Measurements from ENCODE around the gene MYL4. TPM values are rescaled to one million over a fixed set of nuclear protein-coding genes. Genes with fewer than 3 reads are reported as not detected.
"Not testable (repeated sequence)": the region's sequence is repeated elsewhere in the genome, so short reads cannot be mapped to it uniquely, and the experiment has no call there.

MYL4 gene
- total RNA-seq, 2 experiments from 2014 or later, result not detected

DNA sequence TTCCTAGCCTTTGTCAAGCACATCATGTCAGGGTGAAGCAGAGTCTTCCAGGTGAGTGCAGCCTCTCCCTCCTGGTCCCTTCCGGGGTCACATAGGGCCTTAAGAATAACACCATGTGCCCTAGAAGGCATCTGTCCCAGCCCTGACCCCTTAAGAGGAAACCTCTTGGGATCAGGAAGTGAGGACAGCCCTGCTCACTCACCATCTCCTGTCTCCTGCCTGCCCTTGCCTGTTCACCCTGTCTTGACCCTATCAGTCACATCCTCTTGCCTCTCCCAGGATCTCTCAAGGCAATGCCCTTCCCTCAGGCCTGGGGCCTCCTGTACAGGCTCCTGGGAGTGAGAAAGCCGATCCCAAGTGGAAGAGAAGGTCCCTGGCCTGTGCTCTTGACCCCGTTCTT lies 13.9 kb downstream of the MYL4 start:
- ATAC-seq, result no peak
- Mint-ChIP-seq H3K36me3 (ENCODE audit: low read depth) (peaks cover 20% of the 10 kb centered on the region), H3K9me3 (ENCODE audit: insufficient read depth) (no peaks in the 10 kb centered on the region), H3K4me3 (no peak overlapping the region), H3K4me1 (ENCODE audit: low read depth) (peaks cover 52% of the 10 kb centered on the region), H3K27ac (peak overlapping the region; percentile 3), H3K27me3 (ENCODE audit: low read depth) (no peaks in the 10 kb centered on the region)
- DNase-seq, result no peak
- ChIA-PET POLR2A (interaction anchor here (1.1 kb wide), 1 partner anchor 33 kb away, joined by 3 read pairs; no protein-coding TSS in a partner anchor), CTCF (no interaction called here)

DNA sequence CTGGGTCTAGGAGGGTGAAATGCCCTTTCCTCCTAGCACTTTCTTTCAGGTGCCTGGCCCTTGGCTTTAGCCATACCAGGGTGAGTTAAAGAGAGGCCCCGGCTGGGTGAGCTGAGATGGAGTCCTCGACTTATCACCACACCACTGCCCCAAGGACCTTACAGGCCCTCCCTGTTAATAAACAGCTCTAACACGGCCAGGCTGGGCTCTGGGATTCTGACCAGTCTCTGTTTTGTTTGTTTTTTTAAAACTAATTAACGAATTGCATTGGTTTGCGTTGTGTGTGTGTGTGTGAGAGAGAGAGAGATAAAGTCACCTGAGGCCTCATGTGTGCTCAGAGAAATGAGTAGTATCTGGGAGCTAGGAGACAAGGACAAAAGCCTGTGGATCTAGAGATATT lies 14.3 kb downstream of the MYL4 start:
- Mint-ChIP-seq H3K4me1 (ENCODE audit: low read depth) (peaks cover 48% of the 10 kb centered on the region), H3K9me3 (ENCODE audit: insufficient read depth) (no peaks in the 10 kb centered on the region), H3K27ac (peak overlapping the region; percentile 3), H3K4me3 (no peak overlapping the region), H3K27me3 (ENCODE audit: low read depth) (no peaks in the 10 kb centered on the region), H3K36me3 (ENCODE audit: low read depth) (peaks cover 20% of the 10 kb centered on the region)
- CTCF ChIA-PET, result no interaction called here
- DNase-seq, result no peak
- no peak for ATAC-seq
- POLR2A ChIA-PET, result interaction anchor here (1.1 kb wide), 1 partner anchor 34 kb away, joined by 3 read pairs; no protein-coding TSS in a partner anchor

DNA sequence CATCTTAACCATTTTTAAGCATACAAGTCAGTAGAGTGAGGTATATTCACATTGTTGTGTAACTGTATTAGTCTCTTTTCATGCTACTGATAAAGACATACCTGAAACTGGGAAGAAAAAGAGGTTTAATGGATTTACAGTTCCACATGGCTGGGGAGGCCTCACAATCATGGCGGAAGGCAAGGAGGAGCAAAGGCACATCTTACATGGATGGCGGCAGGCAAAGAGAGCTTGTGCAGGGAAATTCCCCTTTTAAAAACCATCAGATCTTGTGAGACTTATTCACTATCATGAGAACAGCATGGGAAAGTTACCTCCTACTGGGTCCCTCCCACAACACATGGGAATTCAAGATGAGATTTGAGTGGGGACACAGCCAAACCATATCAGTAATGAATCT lies 14.9 kb downstream of the MYL4 start:
- H3K9me3 Mint-ChIP-seq (ENCODE audit: insufficient read depth); POLR2A ChIA-PET; CTCF ChIA-PET; H3K4me3 Mint-ChIP-seq; H3K27ac Mint-ChIP-seq; ATAC-seq; DNase-seq; H3K27me3 Mint-ChIP-seq (ENCODE audit: low read depth): not testable (repeated sequence)
- Mint-ChIP-seq H3K36me3 (ENCODE audit: low read depth) (peaks cover 20% of the 10 kb centered on the region), H3K4me1 (ENCODE audit: low read depth) (peaks cover 41% of the 10 kb centered on the region)

DNA sequence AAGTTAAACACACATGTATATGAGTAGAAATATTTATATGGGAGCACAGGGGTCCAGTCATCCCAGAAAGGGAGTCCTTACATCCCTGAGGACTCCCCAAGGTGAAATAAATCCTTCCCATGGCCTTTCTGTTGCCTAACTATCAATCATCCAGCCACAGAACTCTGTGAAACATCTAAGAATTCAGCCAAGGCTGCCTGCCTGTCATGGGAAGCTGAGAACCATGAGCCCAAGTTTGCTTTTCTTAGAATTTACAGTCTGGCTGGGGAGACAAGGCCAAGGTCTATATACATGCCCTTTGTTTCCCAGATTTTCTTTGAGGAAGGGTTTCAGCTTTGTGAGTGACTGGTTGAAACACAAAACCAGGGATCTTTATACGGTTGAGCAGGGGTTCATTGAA lies 15.8 kb downstream of the MYL4 start:
- Mint-ChIP-seq H3K4me3 (no peak overlapping the region), H3K27ac (no peak overlapping the region), H3K36me3 (ENCODE audit: low read depth) (peaks cover 20% of the 10 kb centered on the region), H3K9me3 (ENCODE audit: insufficient read depth) (no peaks in the 10 kb centered on the region), H3K4me1 (ENCODE audit: low read depth) (peaks cover 41% of the 10 kb centered on the region), H3K27me3 (ENCODE audit: low read depth) (no peaks in the 10 kb centered on the region)
- CTCF ChIA-PET, result interaction anchor here (1.6 kb wide), 1 partner anchor 92 kb away, joined by 4 read pairs; no protein-coding TSS in a partner anchor
- POLR2A ChIA-PET, result no interaction called here
- DNase-seq, result no peak
- no peak for ATAC-seq

DNA sequence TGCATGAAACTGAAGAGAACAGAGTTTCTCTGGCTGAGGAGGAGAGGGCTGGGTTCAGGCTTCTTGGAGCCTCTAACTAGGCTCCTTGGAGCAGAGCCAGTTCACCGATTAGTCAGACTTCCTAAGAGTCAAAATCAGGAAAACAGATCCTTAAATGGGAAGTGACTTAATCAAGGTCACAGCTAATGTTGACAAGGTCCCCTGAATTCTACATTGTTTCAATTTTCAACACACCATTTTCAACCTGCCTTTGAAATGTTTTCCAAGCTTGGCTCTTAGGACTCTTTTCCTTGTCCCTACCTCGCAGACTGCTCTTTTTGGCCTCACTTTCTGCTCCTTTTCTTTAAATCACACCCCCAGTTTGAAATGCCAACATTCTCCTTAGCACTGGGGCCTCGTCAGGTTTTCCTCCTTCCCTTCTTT lies 16.3 kb downstream of the MYL4 start:
- Mint-ChIP-seq H3K27ac (no peak overlapping the region), H3K4me1 (ENCODE audit: low read depth) (peaks cover 41% of the 10 kb centered on the region), H3K4me3 (no peak overlapping the region), H3K9me3 (ENCODE audit: insufficient read depth) (no peaks in the 10 kb centered on the region), H3K36me3 (ENCODE audit: low read depth) (peaks cover 20% of the 10 kb centered on the region), H3K27me3 (ENCODE audit: low read depth) (peaks cover 5% of the 10 kb centered on the region)
- DNase-seq, result no peak
- no peak for ATAC-seq
- ChIA-PET CTCF (interaction anchor here (1.4 to 1.6 kb wide), 2 partner anchors 19 to 91 kb away, joined by 3 to 4 read pairs; no protein-coding TSS in a partner anchor), POLR2A (no interaction called here)

DNA sequence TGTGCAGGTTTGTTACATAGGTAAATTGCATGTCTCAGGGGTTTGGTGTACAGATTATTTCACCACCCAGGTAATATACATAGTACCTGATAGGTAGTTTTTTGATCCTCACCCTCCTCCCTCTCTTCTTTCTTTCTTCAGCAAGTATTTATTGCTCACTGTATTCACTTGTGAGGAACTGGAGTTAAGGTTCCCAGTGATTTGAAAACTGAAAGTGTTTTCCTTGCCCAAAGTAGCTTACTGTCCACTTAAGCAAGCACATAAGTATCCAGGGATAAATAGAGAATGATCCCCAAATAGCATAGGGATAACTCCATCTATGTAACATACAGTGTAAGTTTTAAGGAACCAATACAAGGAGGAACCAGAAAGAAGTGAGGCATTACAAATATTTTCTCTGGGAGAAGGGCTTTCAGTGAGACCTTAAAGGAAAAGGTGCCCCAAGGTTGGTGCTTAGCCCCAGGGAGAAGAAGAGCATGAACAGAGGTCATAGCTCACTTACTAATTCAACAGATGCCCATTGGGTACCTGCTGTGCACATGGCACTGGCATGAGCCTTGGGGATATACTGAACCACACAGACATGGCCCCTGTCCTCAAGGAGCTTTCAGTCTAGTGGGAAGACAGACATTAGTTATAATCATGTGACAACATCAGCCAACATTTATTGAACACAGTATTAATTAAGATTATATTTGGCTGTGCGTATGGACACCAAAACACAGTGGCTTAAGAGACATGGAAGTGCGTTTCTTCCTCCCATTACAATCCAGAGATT lies 17.0 kb downstream of the MYL4 start:
- ATAC-seq, result no peak
- no peak overlapping the region for H3K4me3 Mint-ChIP-seq
- peaks cover 8% of the 10 kb centered on the region for H3K27me3 Mint-ChIP-seq (ENCODE audit: low read depth)
- peaks cover 39% of the 10 kb centered on the region for H3K4me1 Mint-ChIP-seq (ENCODE audit: low read depth)
- POLR2A ChIA-PET, result no interaction called here
- H3K27ac Mint-ChIP-seq, result no peak overlapping the region
- H3K9me3 Mint-ChIP-seq (ENCODE audit: insufficient read depth), result no peaks in the 10 kb centered on the region
- DNase-seq, result no peak
- CTCF ChIA-PET, result interaction anchor here (1.4 to 1.6 kb wide), 2 partner anchors 20 to 91 kb away, joined by 3 to 4 read pairs; no protein-coding TSS in a partner anchor
- H3K36me3 Mint-ChIP-seq (ENCODE audit: low read depth), result peaks cover 20% of the 10 kb centered on the region

DNA sequence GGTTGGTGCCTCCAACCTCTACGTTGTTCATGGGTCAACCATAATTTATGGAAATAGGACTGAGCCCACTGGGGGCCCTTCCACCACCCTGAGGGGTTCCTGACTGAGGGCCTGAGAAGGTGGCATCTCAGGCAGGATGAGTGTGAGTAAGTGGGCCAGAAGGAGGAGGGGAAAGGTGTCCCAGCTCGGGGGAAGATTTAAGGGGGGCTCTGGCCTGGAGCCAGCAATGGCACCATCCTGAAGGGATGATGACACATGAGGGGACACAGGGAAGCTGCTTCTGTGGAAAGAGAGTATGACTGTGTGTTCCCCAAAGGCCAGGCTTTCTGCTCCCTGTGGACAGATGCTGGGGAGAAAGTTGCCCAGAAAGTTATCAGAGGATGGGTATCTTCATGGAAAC lies 18.7 kb downstream of the MYL4 start:
- peaks cover 22% of the 10 kb centered on the region for H3K4me1 Mint-ChIP-seq (ENCODE audit: low read depth)
- H3K27me3 Mint-ChIP-seq (ENCODE audit: low read depth), result peaks cover 15% of the 10 kb centered on the region
- CTCF ChIA-PET, result no interaction called here
- no peaks in the 10 kb centered on the region for H3K9me3 Mint-ChIP-seq (ENCODE audit: insufficient read depth)
- DNase-seq (no peak), ATAC-seq (no peak)
- POLR2A ChIA-PET, result no interaction called here
- H3K27ac Mint-ChIP-seq, result no peak overlapping the region
- peaks cover 10% of the 10 kb centered on the region for H3K36me3 Mint-ChIP-seq (ENCODE audit: low read depth)
- no peak overlapping the region for H3K4me3 Mint-ChIP-seq

DNA sequence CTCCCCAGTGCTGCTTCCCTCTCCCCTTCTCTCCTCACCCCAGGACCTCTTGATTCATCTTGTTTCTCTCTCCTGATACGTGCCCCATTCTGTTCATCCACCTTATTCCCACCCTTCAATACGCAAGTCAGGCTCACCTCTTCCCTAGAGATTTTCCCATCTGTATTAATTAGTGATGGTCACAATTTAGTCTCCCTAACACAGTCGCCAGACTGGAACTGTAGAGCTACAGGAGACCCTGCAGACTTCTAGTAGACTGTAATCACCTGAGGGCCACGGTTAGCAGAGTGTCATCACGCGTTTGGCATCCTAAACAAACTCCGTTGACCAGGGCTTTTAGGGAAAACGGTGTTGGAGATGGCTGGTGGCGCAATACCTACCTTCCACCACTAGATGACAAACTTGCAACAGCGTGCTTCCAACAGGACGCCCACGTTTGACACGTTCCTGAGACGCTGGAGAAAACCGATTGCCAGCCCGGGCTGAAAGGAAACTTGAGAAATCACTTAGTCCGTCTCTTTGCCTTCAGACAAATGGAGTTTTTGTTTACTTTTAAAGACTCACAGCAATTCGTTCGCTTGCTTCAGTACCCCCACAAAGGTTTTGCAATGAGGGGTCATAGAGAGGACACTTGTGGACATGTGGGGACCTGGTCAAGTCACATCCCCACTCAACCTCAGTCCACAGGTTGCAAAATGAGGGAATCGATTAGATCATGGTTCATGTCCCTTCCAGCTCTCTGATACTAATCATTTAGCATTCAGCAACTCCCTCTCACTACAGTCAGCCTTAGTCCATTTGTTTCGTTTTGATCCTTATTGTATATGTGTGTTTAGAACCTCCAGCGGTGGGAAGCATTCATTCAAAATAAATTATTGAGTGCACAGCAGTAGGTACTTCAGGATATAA lies 20.6 kb downstream of the MYL4 start:
- Mint-ChIP-seq H3K27ac (peak overlapping the region; percentile 35), H3K4me1 (ENCODE audit: low read depth) (peaks cover 16% of the 10 kb centered on the region), H3K9me3 (ENCODE audit: insufficient read depth) (no peaks in the 10 kb centered on the region), H3K36me3 (ENCODE audit: low read depth) (no peaks in the 10 kb centered on the region), H3K27me3 (ENCODE audit: low read depth) (peaks cover 15% of the 10 kb centered on the region), H3K4me3 (peak overlapping the region; percentile 60)
- ChIA-PET POLR2A (interaction anchor here (0.6 to 1.0 kb wide), 2 partner anchors 11 to 41 kb away, joined by 3 read pairs; no protein-coding TSS in a partner anchor), CTCF (interaction anchor here (0.7 to 2.5 kb wide), 20 partner anchors 10 to 419 kb away, joined by 3 to 36 read pairs (median 6); partner anchors contain the start of genes CDC27, KPNB1 and MYL4)
- ATAC-seq, result peak; percentile 94
- peak; percentile 83 for DNase-seq

DNA sequence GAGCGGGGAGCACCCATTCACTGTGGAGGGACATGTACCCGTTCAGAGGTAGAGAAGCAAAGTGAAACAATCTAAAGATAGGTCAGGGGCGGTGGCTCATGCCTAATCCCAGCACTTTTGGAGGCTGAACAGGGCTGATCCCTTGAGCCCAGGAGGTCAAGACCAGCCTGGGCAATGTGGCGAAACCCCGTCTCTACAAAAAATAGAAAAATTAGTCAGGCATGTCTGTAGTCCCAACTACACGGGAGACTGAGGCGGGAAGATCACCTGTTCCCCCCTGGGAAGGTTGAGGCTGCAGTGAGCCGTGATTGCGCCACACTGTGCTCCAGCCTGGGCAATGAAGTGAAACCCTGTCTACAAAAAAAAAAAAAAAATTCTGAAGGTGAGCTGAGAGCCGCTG lies 21.7 kb downstream of the MYL4 start:
- H3K27ac Mint-ChIP-seq, result no peak overlapping the region
- ChIA-PET CTCF (interaction anchor here (0.9 to 2.5 kb wide), 7 partner anchors 11 to 388 kb away, joined by 3 to 36 read pairs (median 6); partner anchors contain the start of gene MYL4), POLR2A (no interaction called here)
- H3K4me3 Mint-ChIP-seq, result no peak overlapping the region
- ATAC-seq (no peak), DNase-seq (no peak)
- peaks cover 15% of the 10 kb centered on the region for H3K27me3 Mint-ChIP-seq (ENCODE audit: low read depth)
- no peaks in the 10 kb centered on the region for H3K9me3 Mint-ChIP-seq (ENCODE audit: insufficient read depth)
- peaks cover 16% of the 10 kb centered on the region for H3K4me1 Mint-ChIP-seq (ENCODE audit: low read depth)
- H3K36me3 Mint-ChIP-seq (ENCODE audit: low read depth), result no peaks in the 10 kb centered on the region

DNA sequence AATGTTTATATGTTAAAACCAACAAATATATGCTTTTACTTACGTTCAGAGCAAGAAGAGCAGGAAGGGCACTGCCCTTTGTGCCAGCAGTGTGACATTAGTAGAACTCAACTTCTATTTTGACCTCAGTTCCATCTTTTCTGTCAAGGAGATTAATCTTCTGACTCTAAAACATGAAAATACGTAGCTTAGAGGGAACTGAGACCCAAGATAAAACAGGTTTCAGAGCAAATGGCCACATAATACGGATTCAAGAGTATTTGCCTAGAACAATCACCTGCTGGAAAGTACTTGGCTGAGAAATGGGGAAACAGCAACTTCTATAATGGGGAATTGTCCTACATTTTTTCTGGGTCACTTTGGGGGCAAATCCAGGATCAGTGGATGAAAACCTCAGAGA lies 22.2 kb downstream of the MYL4 start:
- no peak overlapping the region for H3K27ac Mint-ChIP-seq
- no peak for DNase-seq
- no peak for ATAC-seq
- H3K27me3 Mint-ChIP-seq (ENCODE audit: low read depth), result peaks cover 15% of the 10 kb centered on the region
- H3K36me3 Mint-ChIP-seq (ENCODE audit: low read depth), result no peaks in the 10 kb centered on the region
- peaks cover 16% of the 10 kb centered on the region for H3K4me1 Mint-ChIP-seq (ENCODE audit: low read depth)
- H3K9me3 Mint-ChIP-seq (ENCODE audit: insufficient read depth), result no peaks in the 10 kb centered on the region
- ChIA-PET POLR2A (no interaction called here), CTCF (interaction anchor here (2.3 kb wide), 1 partner anchor 21 kb away, joined by 6 read pairs; no protein-coding TSS in a partner anchor)
- H3K4me3 Mint-ChIP-seq, result no peak overlapping the region

DNA sequence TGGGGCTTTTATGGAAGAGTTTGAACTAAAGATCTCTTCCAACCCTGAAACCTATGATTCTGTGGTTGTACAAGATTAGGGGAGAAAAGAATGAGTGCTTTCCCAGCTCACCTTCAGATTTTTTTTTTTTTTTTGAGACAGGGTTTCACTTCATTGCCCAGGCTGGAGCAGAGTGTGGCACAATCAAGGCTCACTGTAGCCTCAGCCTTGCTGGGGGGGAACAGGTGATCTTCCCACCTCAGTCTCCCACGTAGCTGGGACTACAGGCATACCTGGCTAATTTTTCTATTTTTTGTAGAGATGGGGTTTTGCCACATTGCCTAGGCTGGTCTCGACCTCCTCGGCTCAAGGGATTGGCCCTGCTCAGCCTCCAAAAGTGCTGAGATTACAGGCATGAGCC lies 22.7 kb downstream of the MYL4 start:
- H3K27ac Mint-ChIP-seq, result no peak overlapping the region
- DNase-seq (no peak), ATAC-seq (no peak)
- no peaks in the 10 kb centered on the region for H3K36me3 Mint-ChIP-seq (ENCODE audit: low read depth)
- ChIA-PET POLR2A (no interaction called here), CTCF (interaction anchor here (2.3 kb wide), 1 partner anchor 21 kb away, joined by 6 read pairs; no protein-coding TSS in a partner anchor)
- H3K9me3 Mint-ChIP-seq (ENCODE audit: insufficient read depth), result no peaks in the 10 kb centered on the region
- H3K4me3 Mint-ChIP-seq, result no peak overlapping the region
- H3K27me3 Mint-ChIP-seq (ENCODE audit: low read depth), result peaks cover 15% of the 10 kb centered on the region
- peaks cover 16% of the 10 kb centered on the region for H3K4me1 Mint-ChIP-seq (ENCODE audit: low read depth)
